ENCODE results near the gene CHST5. TPM values are rescaled to one million over a fixed set of nuclear protein-coding genes. Genes with fewer than 3 reads are reported as not detected.
A peak's percentile ranks its signal among the peaks of the same experiment; 100 is the strongest.
"Not testable (repeated sequence)": the region's sequence is repeated elsewhere in the genome, so short reads cannot be mapped to it uniquely, and the experiment has no call there.

CHST5 gene
- total RNA-seq, 2 donors from 2014 or later, result 0.10 to 0.18 TPM

DNA sequence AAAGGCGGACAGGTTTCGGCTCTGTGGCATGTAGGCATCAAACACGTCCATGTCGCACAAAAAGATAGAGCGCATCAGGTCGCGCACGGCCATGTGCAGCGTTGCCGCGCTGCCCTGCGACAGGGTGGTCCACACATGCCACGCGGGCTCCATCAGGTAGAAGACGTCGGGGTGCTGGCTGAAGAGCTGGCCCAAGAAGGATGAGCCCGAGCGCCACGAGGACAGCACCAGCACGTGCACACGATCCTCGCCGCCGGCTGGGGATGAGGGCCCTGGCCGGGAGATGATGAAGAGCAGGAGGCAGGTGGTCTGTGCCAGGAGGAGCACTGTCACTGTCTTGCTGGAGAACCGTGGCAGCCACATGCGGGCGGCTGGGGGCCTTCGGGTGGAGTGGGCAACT, 5.9 kb downstream of the CHST5 start:
- no peak overlapping the region for H3K27ac Mint-ChIP-seq

GRCh38 chr16:75529056-75529905, 6.6 kb downstream of the CHST5 start:
- DNase-seq (ENCODE audit: low spot score in 2 of 2) (no peak), ATAC-seq (no peak)
- H3K9me3 Mint-ChIP-seq, result no peaks in the 10 kb centered on the region
- no peak overlapping the region for H3K27ac Mint-ChIP-seq
- no peaks in the 10 kb centered on the region for H3K36me3 Mint-ChIP-seq

More for the DNA sequence above, 5.9 kb downstream of the CHST5 start:
- no peaks in the 10 kb centered on the region for H3K9me3 Mint-ChIP-seq
- DNase-seq (ENCODE audit: low spot score in 2 of 2), result no peak
- no peak for ATAC-seq
- no peaks in the 10 kb centered on the region for H3K36me3 Mint-ChIP-seq

- DNase-seq (ENCODE audit: low spot score in 2 of 2), result no peak
- ATAC-seq, result no peak
- Mint-ChIP-seq H3K27ac (no peak overlapping the region), H3K36me3 (no peaks in the 10 kb centered on the region), H3K9me3 (no peaks in the 10 kb centered on the region)
These were observed 8.0 kb downstream of the CHST5 start for GRCh38 chr16:75527825-75528299.

DNA sequence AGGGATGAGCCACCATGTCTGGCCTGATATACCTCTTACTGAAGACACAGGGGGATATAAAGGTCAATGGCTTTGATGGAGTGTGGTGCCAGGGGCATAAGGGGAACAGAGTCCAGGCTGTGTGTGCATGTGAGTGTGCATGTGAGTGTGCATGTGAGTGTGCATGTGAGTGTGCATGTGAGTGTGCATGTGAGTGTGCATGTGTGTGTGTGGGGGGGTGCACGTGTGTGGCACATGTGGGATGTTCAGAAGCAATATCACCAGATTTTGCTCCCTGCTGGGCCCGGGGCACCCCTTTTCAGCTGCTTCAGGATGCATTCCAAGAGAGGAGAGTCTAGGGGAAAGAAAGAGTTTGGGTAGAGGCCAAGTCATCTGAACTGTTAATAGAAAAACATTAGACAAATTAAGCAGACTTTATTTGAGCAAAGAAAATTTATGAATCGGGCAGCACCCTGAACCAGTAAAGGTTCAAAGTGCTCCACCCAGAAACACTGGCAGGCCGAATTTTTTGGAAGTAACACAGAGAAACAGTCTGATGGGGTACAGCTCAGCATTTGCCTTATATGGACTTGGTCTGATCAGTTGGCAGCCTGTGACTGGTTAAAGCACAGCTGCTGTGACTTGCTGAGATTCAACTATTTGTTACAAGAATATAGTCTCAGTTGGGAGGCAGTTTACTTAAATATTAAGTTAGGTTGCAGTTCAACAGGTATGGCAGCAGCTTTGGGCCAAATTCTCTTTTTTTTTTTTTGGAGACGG, 9.7 kb downstream of the CHST5 start:
- no peaks in the 10 kb centered on the region for H3K36me3 Mint-ChIP-seq
- DNase-seq (ENCODE audit: low spot score in 2 of 2), result no peak
- no peak overlapping the region for H3K27ac Mint-ChIP-seq
- no peak for ATAC-seq
- no peaks in the 10 kb centered on the region for H3K9me3 Mint-ChIP-seq

- H3K27ac Mint-ChIP-seq, result no peak overlapping the region
- no peaks in the 10 kb centered on the region for H3K36me3 Mint-ChIP-seq
- no peaks in the 10 kb centered on the region for H3K9me3 Mint-ChIP-seq
- ATAC-seq (no peak), DNase-seq (ENCODE audit: low spot score in 2 of 2) (no peak)
These were observed 16.7 kb downstream of the CHST5 start for GRCh38 chr16:75519175-75519574.

DNA sequence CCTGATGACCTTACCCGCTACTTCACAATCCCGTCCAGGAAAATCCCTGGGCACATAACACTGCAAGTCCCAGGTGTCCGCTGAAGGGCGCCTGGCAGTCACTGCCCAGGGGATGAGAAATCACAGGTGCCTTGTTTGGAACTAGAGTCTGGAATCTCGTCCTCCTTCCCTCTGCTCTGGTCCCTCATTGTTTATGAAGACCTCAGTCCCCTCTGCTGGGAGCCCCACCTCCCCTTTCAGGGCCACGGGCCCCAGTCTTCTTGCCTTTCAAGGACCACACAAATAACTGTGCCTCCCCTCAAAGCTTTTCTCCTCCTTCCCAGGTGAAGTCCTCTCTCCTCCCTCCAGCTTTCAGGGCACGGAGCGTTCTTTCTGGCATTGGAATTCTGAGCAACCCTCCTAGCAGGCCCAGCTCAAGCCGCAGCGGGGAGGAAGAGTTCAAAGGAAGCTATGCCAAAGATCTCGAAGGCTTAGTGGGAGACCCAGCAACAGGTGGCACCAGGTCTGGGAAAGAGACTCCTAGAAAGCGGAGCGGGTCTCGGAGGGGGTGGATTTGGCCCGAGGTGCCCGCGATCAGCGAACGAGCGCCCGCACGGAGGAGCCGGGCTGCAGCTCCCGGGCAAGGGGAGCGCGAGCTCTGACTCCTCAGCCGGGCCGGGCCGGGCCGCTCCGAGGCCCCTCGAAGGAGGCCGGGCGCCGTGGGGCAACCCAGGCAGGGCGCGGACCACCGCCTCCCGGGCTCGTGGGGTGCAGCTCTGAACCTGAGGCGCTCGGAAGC, 19.5 kb downstream of the CHST5 start:
- not testable (repeated sequence) for H3K9me3 Mint-ChIP-seq, H3K36me3 Mint-ChIP-seq
- H3K27ac Mint-ChIP-seq, result peak overlapping the region in 1 of 2 donors; percentile 82
- peak in 1 of 2 donors; percentile 33 for DNase-seq (ENCODE audit: low spot score in 2 of 2)
- ATAC-seq, result peak in 1 of 2 donors; percentile 14

DNA sequence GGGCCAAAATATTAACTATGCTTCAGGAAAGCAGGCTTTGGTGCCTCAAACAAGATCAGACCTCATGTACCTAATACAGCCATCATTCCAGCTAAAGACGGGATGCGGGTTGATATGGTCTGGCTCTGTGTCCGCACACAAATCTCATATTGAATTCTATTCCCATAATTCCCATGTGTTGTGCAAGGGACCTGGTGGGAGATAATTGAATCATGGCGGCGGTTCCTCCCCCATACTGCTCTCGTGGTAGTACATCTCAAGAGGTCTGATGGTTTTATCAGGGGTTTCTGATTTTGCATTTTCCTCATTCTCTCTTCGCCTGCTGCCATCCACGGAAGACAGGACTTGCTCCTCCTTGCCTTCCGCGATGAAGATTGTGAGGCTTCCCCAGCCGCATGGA, 21.6 kb downstream of the CHST5 start:
- H3K27ac Mint-ChIP-seq, result no peak overlapping the region
- no peaks in the 10 kb centered on the region for H3K9me3 Mint-ChIP-seq
- DNase-seq (ENCODE audit: low spot score in 2 of 2) (no peak), ATAC-seq (no peak)
- H3K36me3 Mint-ChIP-seq, result no peaks in the 10 kb centered on the region

DNA sequence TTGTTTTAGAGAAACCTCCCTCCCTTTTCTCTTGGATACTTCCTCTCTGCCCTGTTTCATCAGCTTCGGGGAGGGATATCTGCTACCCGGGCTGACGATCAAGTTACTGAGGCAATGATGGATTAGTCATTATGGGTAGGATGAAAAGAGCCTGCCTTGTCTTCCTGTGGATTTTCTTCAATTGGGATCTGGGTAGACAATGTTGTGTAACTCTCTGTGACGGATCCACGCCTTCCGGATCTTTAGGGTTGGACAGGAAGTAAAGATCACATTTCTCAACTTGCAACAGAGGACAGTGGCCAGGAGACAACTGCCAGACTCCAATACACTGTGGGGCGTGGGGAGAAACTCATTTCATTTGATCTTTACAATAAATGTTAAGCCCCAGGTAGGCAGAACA, 29.3 kb downstream of the CHST5 start:
- no peaks in the 10 kb centered on the region for H3K36me3 Mint-ChIP-seq
- no peak overlapping the region for H3K27ac Mint-ChIP-seq
- DNase-seq (ENCODE audit: low spot score in 2 of 2) (no peak), ATAC-seq (no peak)
- H3K9me3 Mint-ChIP-seq, result no peaks in the 10 kb centered on the region

GRCh38 chr16:75506107-75506506, 29.8 kb downstream of the CHST5 start:
- ATAC-seq, result peak in 1 of 2 donors; percentile 24
- no peaks in the 10 kb centered on the region for H3K9me3 Mint-ChIP-seq
- no peaks in the 10 kb centered on the region for H3K36me3 Mint-ChIP-seq
- H3K27ac Mint-ChIP-seq, result no peak overlapping the region
- no peak for DNase-seq (ENCODE audit: low spot score in 2 of 2)

GRCh38 chr16:75503801-75504200, 32.1 kb downstream of the CHST5 start:
- no peaks in the 10 kb centered on the region for H3K36me3 Mint-ChIP-seq
- no peaks in the 10 kb centered on the region for H3K9me3 Mint-ChIP-seq

DNA sequence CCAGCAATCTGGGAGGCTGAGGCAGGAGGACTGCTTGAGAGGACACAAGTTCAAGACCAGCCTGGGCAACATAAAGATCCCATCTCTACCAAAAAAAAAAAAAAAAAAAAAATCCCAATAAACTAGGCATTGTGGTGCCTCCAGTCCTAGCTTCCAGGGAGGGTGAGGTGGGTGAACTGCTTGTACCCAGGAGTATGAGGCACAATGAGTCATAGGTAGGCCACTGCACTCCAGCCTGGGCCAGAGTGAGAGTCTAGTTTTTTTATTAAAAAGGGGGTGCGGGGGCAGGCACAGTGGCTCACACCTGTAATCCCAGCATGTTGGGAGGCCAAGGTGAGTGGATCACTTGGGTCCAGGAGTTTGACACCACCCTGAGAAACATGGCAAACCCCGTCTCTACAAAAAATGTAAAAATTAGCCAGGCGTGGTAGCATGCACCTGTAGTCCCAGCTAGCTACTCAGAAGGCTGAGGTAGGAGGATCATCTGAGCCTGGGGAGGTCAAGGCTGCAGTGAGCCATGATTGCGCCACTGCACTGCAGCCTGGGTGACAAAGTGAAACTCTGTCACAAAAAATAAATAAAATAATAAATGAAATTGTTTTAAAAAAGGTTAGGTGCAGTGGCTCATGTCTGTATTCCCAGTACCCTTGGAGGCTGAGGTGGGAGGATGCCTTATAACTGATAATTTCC, 32.8 kb downstream of the CHST5 start:
- ATAC-seq, result no peak
- no peaks in the 10 kb centered on the region for H3K9me3 Mint-ChIP-seq

More at GRCh38 chr16:75503801-75504200, 32.1 kb downstream of the CHST5 start:
- no peak for DNase-seq (ENCODE audit: low spot score in 2 of 2)
- peak overlapping the region in 1 of 2 donors; percentile 2 for H3K27ac Mint-ChIP-seq
- no peak for ATAC-seq

DNA sequence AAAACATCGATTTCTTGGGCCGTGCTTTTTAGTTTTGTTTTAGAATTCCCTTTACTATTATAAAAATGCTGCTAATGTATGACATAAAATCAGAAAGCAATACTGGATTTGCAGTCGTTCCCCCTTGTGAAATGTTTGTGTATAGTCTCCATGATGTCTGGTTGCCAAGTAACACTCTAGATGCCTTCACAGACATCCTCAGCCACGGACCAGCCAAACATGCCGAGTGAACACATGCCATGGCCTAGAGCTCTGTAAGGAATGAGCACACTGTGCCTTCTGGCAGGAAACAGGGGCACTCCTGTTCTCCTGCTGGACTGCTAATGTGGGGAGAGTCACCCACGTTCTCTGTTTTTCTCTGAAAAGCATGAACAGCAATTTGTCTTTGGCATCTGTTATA, 34.1 kb downstream of the CHST5 start:
- not testable (repeated sequence) for H3K36me3 Mint-ChIP-seq; H3K9me3 Mint-ChIP-seq; DNase-seq (ENCODE audit: low spot score in 2 of 2); H3K27ac Mint-ChIP-seq; ATAC-seq

More for the DNA sequence above, 32.8 kb downstream of the CHST5 start:
- H3K36me3 Mint-ChIP-seq, result no peaks in the 10 kb centered on the region
- peak overlapping the region in 1 of 2 donors; percentile 2 for H3K27ac Mint-ChIP-seq
- no peak for DNase-seq (ENCODE audit: low spot score in 2 of 2)

DNA sequence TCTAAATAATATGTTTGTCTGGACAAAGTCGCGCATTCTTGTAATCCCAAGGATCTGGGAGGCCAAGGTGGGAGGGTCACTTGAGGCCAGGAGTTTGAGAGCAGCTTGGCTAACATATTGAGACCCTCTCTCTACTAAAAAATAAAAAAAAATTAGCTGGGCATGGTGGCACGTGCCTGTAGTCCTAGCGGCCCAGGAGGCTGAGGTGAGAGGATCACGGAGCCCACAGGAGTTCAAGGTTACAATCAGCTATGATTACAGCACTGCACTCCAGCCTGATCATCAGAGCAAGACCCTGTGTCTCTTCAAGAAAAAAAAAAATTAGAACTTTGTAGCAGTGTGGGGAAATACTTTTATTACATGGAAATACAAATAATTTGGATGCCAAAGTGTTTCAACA, 34.5 kb downstream of the CHST5 start:
- Mint-ChIP-seq H3K9me3 (no peaks in the 10 kb centered on the region), H3K27ac (no peak overlapping the region)
- ATAC-seq, result no peak

DNA sequence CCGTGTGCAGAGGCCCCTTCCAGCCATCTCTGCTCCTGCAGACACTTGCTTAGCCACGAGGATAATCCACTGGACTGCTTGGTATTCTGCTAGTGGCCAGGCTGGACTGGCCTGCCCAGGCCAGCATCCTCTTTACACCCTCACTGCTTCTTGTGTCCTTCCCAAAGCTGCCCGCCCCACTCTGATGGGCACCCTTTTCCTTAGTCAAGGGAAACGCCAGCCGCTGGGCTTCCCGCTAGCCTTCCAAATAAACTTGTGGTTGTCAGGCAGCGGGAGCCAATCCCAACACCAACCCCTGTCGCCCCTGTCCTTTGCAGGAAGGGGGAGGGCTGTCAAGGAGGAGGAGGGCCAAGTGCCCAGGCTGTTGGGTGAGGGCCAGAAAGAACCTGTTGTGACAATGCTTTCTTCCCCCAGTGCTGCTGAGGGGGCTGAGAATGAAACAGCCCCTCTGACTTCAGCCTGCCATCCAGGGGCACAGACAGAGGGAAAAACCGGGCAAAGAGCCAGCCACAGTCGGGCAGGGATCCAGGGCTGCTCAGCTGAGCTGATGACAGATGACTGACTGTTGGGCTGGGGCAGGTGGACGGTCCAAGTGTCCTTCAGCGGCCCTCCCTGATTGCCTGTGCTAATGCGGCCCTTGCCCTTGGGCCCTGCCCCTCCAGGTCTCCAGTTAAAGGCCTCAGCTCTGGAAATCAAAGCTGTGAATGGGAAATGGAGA, 37.1 kb downstream of the CHST5 start:
- not testable (repeated sequence) for DNase-seq (ENCODE audit: low spot score in 2 of 2); H3K36me3 Mint-ChIP-seq; H3K9me3 Mint-ChIP-seq; H3K27ac Mint-ChIP-seq; ATAC-seq

More for the DNA sequence above, 34.5 kb downstream of the CHST5 start:
- H3K36me3 Mint-ChIP-seq, result no peaks in the 10 kb centered on the region
- no peak for DNase-seq (ENCODE audit: low spot score in 2 of 2)

GRCh38 chr16:75497558-75497957, 38.4 kb downstream of the CHST5 start:
- Mint-ChIP-seq H3K9me3 (no peaks in the 10 kb centered on the region), H3K27ac (no peak overlapping the region), H3K36me3 (peaks cover 0 to 7% of the 10 kb centered on the region in 2 donors)
- no peak for DNase-seq (ENCODE audit: low spot score in 2 of 2)
- no peak for ATAC-seq

Measured in activated naive CD4-positive, alpha-beta T cell treated with anti-CD3 and anti-CD28 coated beads, Interleukin-2, amount 50 U/mL, for 72 hours (primary cell).